Tibial nerve (tissue), 4 donors: ENCODE results near the gene CALM1. TPM values are rescaled to one million over a fixed set of nuclear protein-coding genes. Genes with fewer than 3 reads are reported as not detected.

Source experiments
- DNase-seq, 2 donors: peaks; one replicate each; pipeline ENCODE4 v3.0.0-alpha.2; 2019; ENCODE audit warnings: low spot score in 2 of 2
- H3K27ac ChIP-seq, 4 donors: fragments of 200-600 bp; sonication (generic) in 3 of 4; one replicate each; pipeline ENCODE4 v1.5.1; 2017 to 2019; ENCODE audit warnings: mild to moderate bottlenecking in 1 of 4
- H3K27me3 ChIP-seq, 2 donors: fragments of 200-600 bp; sonication (generic) in 1 of 2; one replicate each; pipeline versions ENCODE4 v1.5.1 to v1.6.0; 2017 to 2019
- H3K36me3 ChIP-seq, 3 donors: fragments of 200-600 bp; sonication (generic); one replicate each; pipeline ENCODE4 v1.5.1; 2018 to 2019
- H3K4me1 ChIP-seq, 4 donors: fragments of 200-600 bp; sonication (generic) in 3 of 4; one replicate each; pipeline ENCODE4 v1.5.1; 2017 to 2019
- H3K4me3 ChIP-seq, 4 donors: fragments of 200-600 bp; sonication (generic) in 3 of 4; one replicate each; pipeline ENCODE4 v1.5.1; 2017 to 2019; ENCODE audit warnings: mild to moderate bottlenecking in 1 of 4, moderate library complexity in 1 of 4
- H3K9me3 ChIP-seq, 4 donors: fragments of 200-600 bp; sonication (generic) in 3 of 4; one replicate each; pipeline ENCODE4 v1.5.1; 2017 to 2019
- CTCF ChIP-seq, 5 experiments: fragments of 200-600 bp in 3 of 5; fragments of 450-650 bp in 2 of 5; sonication (generic) in 3 of 5; IDR thresholded peaks; one replicate each; pipeline ENCODE4 v1.5.1; 2016 to 2019; ENCODE audit warnings: antibody characterized with exemption in 5 of 5, mild to moderate bottlenecking in 3 of 5, moderate library complexity in 2 of 5
- EP300 ChIP-seq, 2 donors: sonication (generic); formaldehyde crosslinking; IDR thresholded peaks; one replicate each; pipeline ENCODE4 v1.6.1; 2017; ENCODE audit warnings: antibody characterized with exemption in 2 of 2, mild to moderate bottlenecking in 1 of 2
- POLR2A ChIP-seq, 2 donors: fragments of 450-650 bp; IDR thresholded peaks; one replicate each; pipeline ENCODE4 v1.6.1; 2017; ENCODE audit warnings: antibody characterized with exemption in 2 of 2, mild to moderate bottlenecking in 2 of 2, moderate library complexity in 2 of 2
- WGBS, 2 donors: methylation state at CpG; one replicate each; pipeline ENCODE4 v1.1.5; 2018; 5-methylcytosine and 5-hydroxymethylcytosine counted together
- total RNA-seq, 4 donors: library from RNA; depleted of rRNA; stranded (reverse); fragments of >200 nt; gene quantifications; one replicate each; pipeline ENCODE4 v1.1.0, GENCODE V29; 2016

CALM1 gene
- total RNA-seq, 4 donors from 2014 or later: 117 to 209 (median 165) TPM

- DNase-seq: no peak
- no peaks in the 10 kb centered on the region for H3K27me3 ChIP-seq
- WGBS, 2 donors: 86 to 88% methylated on average over 6 of the region's 6 CpGs
- no peak overlapping the region for H3K4me3 ChIP-seq
- H3K4me1 ChIP-seq: peaks cover 0 to 14% (median 0%) of the 10 kb centered on the region in 4 donors
- TF ChIP-seq EP300 (IDR thresholded peaks at IDR 0.05) (no peak), POLR2A (IDR thresholded peaks at IDR 0.05) (no peak), CTCF (IDR thresholded peaks at IDR 0.05) (no peak)
- H3K36me3 ChIP-seq: no peaks in the 10 kb centered on the region
- peaks cover 0 to 15% (median 2%) of the 10 kb centered on the region in 4 donors for H3K9me3 ChIP-seq
- no peak overlapping the region for H3K27ac ChIP-seq
These were observed 53.3 kb downstream of the CALM1 start for GRCh38 chr14:90450151-90450550.

GRCh38 chr14:90450667-90451066, 53.8 kb downstream of the CALM1 start:
- 81 to 94% methylated on average over 3 of the region's 3 CpGs for WGBS, 2 donors
- no peak for DNase-seq
- peaks cover 0 to 15% (median 2%) of the 10 kb centered on the region in 4 donors for H3K9me3 ChIP-seq
- H3K36me3 ChIP-seq: no peaks in the 10 kb centered on the region
- H3K4me1 ChIP-seq: peaks cover 0 to 14% (median 0%) of the 10 kb centered on the region in 4 donors
- H3K4me3 ChIP-seq: no peak overlapping the region
- no peak overlapping the region for H3K27ac ChIP-seq
- no peak for TF ChIP-seq CTCF (IDR thresholded peaks at IDR 0.05)
- no peak for TF ChIP-seq EP300 (IDR thresholded peaks at IDR 0.05)
- TF ChIP-seq POLR2A (IDR thresholded peaks at IDR 0.05): no peak
- no peaks in the 10 kb centered on the region for H3K27me3 ChIP-seq

GRCh38 chr14:90451443-90451842, 54.6 kb downstream of the CALM1 start:
- Histone ChIP-seq H3K4me1 (peaks cover 0 to 14% (median 0%) of the 10 kb centered on the region in 4 donors), H3K9me3 (peaks cover 0 to 15% (median 2%) of the 10 kb centered on the region in 4 donors), H3K36me3 (no peaks in the 10 kb centered on the region), H3K4me3 (no peak overlapping the region), H3K27ac (no peak overlapping the region), H3K27me3 (no peaks in the 10 kb centered on the region)
- WGBS, 2 donors: 88 to 97% methylated on average over 13 of the region's 13 CpGs
- DNase-seq: no peak
- no peak for TF ChIP-seq CTCF (IDR thresholded peaks at IDR 0.05)
- no peak for TF ChIP-seq POLR2A (IDR thresholded peaks at IDR 0.05)
- TF ChIP-seq EP300 (IDR thresholded peaks at IDR 0.05): no peak

- no peak overlapping the region for H3K27ac ChIP-seq
- DNase-seq: no peak
- TF ChIP-seq EP300 (IDR thresholded peaks at IDR 0.05) (no peak), POLR2A (IDR thresholded peaks at IDR 0.05) (no peak), CTCF (IDR thresholded peaks at IDR 0.05) (no peak)
- no peaks in the 10 kb centered on the region for H3K36me3 ChIP-seq
- H3K27me3 ChIP-seq: no peaks in the 10 kb centered on the region
- H3K9me3 ChIP-seq: peaks cover 0 to 12% (median 2%) of the 10 kb centered on the region in 4 donors
- 85 to 90% methylated on average over 4 of the region's 4 CpGs for WGBS, 2 donors
- H3K4me1 ChIP-seq: peaks cover 0 to 14% (median 0%) of the 10 kb centered on the region in 4 donors
- H3K4me3 ChIP-seq: no peak overlapping the region
These were observed 55.1 kb downstream of the CALM1 start for GRCh38 chr14:90451961-90452360.

- H3K27ac ChIP-seq: no peak overlapping the region
- DNase-seq: no peak
- H3K9me3 ChIP-seq: peaks cover 0 to 7% (median 2%) of the 10 kb centered on the region in 4 donors
- no peaks in the 10 kb centered on the region for H3K27me3 ChIP-seq
- peaks cover 0 to 14% (median 0%) of the 10 kb centered on the region in 4 donors for H3K4me1 ChIP-seq
- TF ChIP-seq CTCF (IDR thresholded peaks at IDR 0.05) (no peak), POLR2A (IDR thresholded peaks at IDR 0.05) (no peak), EP300 (IDR thresholded peaks at IDR 0.05) (no peak)
- no peaks in the 10 kb centered on the region for H3K36me3 ChIP-seq
- no peak overlapping the region for H3K4me3 ChIP-seq
- WGBS, 2 donors: 86 to 94% methylated on average over 6 of the region's 6 CpGs
These were observed 55.5 kb downstream of the CALM1 start for GRCh38 chr14:90452366-90452765.
